ENCODE data around the gene VWDE. TPM values are rescaled to one million over a fixed set of nuclear protein-coding genes. Genes with fewer than 3 reads are reported as not detected.

Gene VWDE
- total and polyA plus RNA-seq, 10 of the 15 experiments (the other 5 are each of a cell fraction or from before 2014, with no cell fraction given): 0.74 to 2.1 (median 1.3) TPM

- Histone ChIP-seq H3K4me1 (ENCODE audit: control insufficient read depth, insufficient read depth, low read length) (no peaks in the 10 kb centered on the region), H3K4me3 (no peak overlapping the region), H3K79me2 (ENCODE audit: control insufficient read depth, insufficient read depth, low read length) (no peaks in the 10 kb centered on the region), H3K27me3 (replicated peaks in 1 of 2; ENCODE audit: control insufficient read depth in 2 of 2, insufficient read depth in 2 of 2, low read length in 1 of 2) (no peaks in the 10 kb centered on the region), H3K9ac (ENCODE audit: control insufficient read depth, insufficient read depth, low read length) (no peak overlapping the region), H4K20me1 (ENCODE audit: control insufficient read depth, insufficient read depth) (no peaks in the 10 kb centered on the region), H3K4me2 (ENCODE audit: control insufficient read depth, insufficient read depth) (no peak overlapping the region), H3K36me3 (ENCODE audit: control insufficient read depth in 2 of 2, insufficient read depth in 2 of 2, low read length in 1 of 2) (no peaks in the 10 kb centered on the region), H3K27ac (ENCODE audit: control insufficient read depth, insufficient read depth) (no peak overlapping the region), H2AFZ (ENCODE audit: control insufficient read depth, low read depth, low read length) (no peak overlapping the region), H3K9me3 (replicated peaks; ENCODE audit: control insufficient read depth, insufficient read depth, low read length) (no peaks in the 10 kb centered on the region)
- ChIA-PET SMC1A (ENCODE audit: uncharacterized antibody, unreplicated experiment) (interaction anchor here (1.4 kb wide), 1 partner anchor 98 kb away, joined by 4 read pairs; no protein-coding TSS in a partner anchor), CTCF (interaction anchor here (0.9 to 1.1 kb wide), 2 partner anchors 13 to 66 kb away, joined by 3 read pairs; no protein-coding TSS in a partner anchor), POLR2A (no interaction called here), RAD21 (ENCODE audit: unreplicated experiment) (no interaction called here)
- FAIRE-seq (no peak), DNase-seq (ENCODE audit: low read depth, low spot score) (no peak), ATAC-seq (no peak)
- 25% methylated on average over 5 of the region's 5 CpGs for WGBS (ENCODE audit: insufficient coverage, insufficient replicate concordance, low lambda C conversion rate, missing lambda C conversion rate)
- no TSS peak for BruUV-seq (replicated peaks)
- in situ Hi-C loops (cut with MboI): no loop called here
- intact Hi-C loops (cut with micrococcal nuclease; ENCODE audit: unreplicated experiment): no loop called here
- TF ChIP-seq ZNF384 (IDR thresholded peaks at IDR 0.05; ENCODE audit: borderline replicate concordance, low read depth, low read length) (no peak), ESRRA (IDR thresholded peaks at IDR 0.05; ENCODE audit: low read length) (no peak), ATF3 (IDR thresholded peaks at IDR 0.05; ENCODE audit: borderline replicate concordance, extremely low read depth, low read depth, low read length) (no peak)
Measured at GRCh38 chr7:12391922-12392615, 11.6 kb downstream of the VWDE start.

- no peak overlapping the region for H3K27ac ChIP-seq (ENCODE audit: control insufficient read depth, insufficient read depth)
- intact Hi-C loops (cut with micrococcal nuclease; ENCODE audit: unreplicated experiment) (loop anchor here (1.0 kb wide), 1 partner anchor 101 kb away; no protein-coding TSS in a partner anchor), in situ Hi-C loops (cut with MboI) (no loop called here)
- ChIA-PET CTCF (interaction anchor here (1.0 to 1.8 kb wide), 5 partner anchors 8 to 106 kb away, joined by 3 to 6 read pairs (median 3); no protein-coding TSS in a partner anchor), RAD21 (ENCODE audit: unreplicated experiment) (no interaction called here), SMC1A (ENCODE audit: uncharacterized antibody, unreplicated experiment) (interaction anchor here (0.6 to 0.7 kb wide), 3 partner anchors 19 to 1328 kb away, joined by 3 read pairs; no protein-coding TSS in a partner anchor), POLR2A (no interaction called here)
- H3K4me1 ChIP-seq (ENCODE audit: control insufficient read depth, insufficient read depth, low read length): no peaks in the 10 kb centered on the region
- no peaks in the 10 kb centered on the region for H4K20me1 ChIP-seq (ENCODE audit: control insufficient read depth, insufficient read depth)
- no peak overlapping the region for H3K9ac ChIP-seq (ENCODE audit: control insufficient read depth, insufficient read depth, low read length)
- no peak for DNase-seq (ENCODE audit: low read depth, low spot score)
- WGBS (ENCODE audit: insufficient coverage, insufficient replicate concordance, low lambda C conversion rate, missing lambda C conversion rate): 80% methylated on average over 1 of the region's 1 CpG
- H3K4me3 ChIP-seq: no peak overlapping the region
- H3K79me2 ChIP-seq (ENCODE audit: control insufficient read depth, insufficient read depth, low read length): no peaks in the 10 kb centered on the region
- no peaks in the 10 kb centered on the region for H3K9me3 ChIP-seq (replicated peaks; ENCODE audit: control insufficient read depth, insufficient read depth, low read length)
- H3K36me3 ChIP-seq (ENCODE audit: control insufficient read depth in 2 of 2, insufficient read depth in 2 of 2, low read length in 1 of 2): no peaks in the 10 kb centered on the region
- FAIRE-seq: peak; percentile 94
- no TSS peak for BruUV-seq (replicated peaks)
- no peak overlapping the region for H2AFZ ChIP-seq (ENCODE audit: control insufficient read depth, low read depth, low read length)
- H3K4me2 ChIP-seq (ENCODE audit: control insufficient read depth, insufficient read depth): no peak overlapping the region
- peak; percentile 94 for ATAC-seq
- no peaks in the 10 kb centered on the region for H3K27me3 ChIP-seq (replicated peaks in 1 of 2; ENCODE audit: control insufficient read depth in 2 of 2, insufficient read depth in 2 of 2, low read length in 1 of 2)
- TF ChIP-seq NFIC (IDR thresholded peaks at IDR 0.05; ENCODE audit: low read depth, low read length): no peak
- TF ChIP-seq NFYB (IDR thresholded peaks at IDR 0.05; ENCODE audit: insufficient read depth, low read depth, low read length): no peak
- no peak for TF ChIP-seq SIN3A (IDR thresholded peaks at IDR 0.05; ENCODE audit: low read depth, low read length)
- no peak for TF ChIP-seq PBX3 (IDR thresholded peaks at IDR 0.05; ENCODE audit: insufficient replicate concordance, low read depth, low read length)
- TF ChIP-seq RELA (IDR thresholded peaks at IDR 0.05; ENCODE audit: borderline replicate concordance, partially characterized antibody): no peak
- peak; percentile 61 for TF ChIP-seq RAD21 (IDR thresholded peaks at IDR 0.05; ENCODE audit: insufficient read depth, low read depth, low read length)
- TF ChIP-seq SUZ12 (IDR thresholded peaks at IDR 0.05; ENCODE audit: unreplicated experiment): no peak
- peak; percentile 75 to 80 (median 76) for TF ChIP-seq CTCF (IDR thresholded peaks at IDR 0.05 in 2 of 3, conservative IDR thresholded peaks at IDR 0.05 in 1 of 3; ENCODE audit: control insufficient read depth in 2 of 3, extremely low read depth in 1 of 3, insufficient read depth in 1 of 3, low read depth in 3 of 3, low read length in 3 of 3)
Measured at GRCh38 chr7:12389089-12389700, 14.5 kb downstream of the VWDE start.

Data from GM12878 (cell line).